Endothelial cell of umbilical vein (primary cell): ENCODE measurements around the gene ABCC4.

Experiments
- CTCF ChIP-seq, 2 donors: IDR thresholded peaks; 1 replicate in 1 of 2; 2 replicates in 1 of 2; pipeline ENCODE4 v1.5.1; 2011; ENCODE audit warnings: low read length in 2 of 2, mild to moderate bottlenecking in 2 of 2, moderate library complexity in 2 of 2, control low read depth in 1 of 2, inconsistent platforms in 1 of 2, low read depth in 1 of 2; ENCODE audit not compliant: insufficient read depth in 1 of 2; ENCODE audit errors: extremely low read depth in 1 of 2
- FOS ChIP-seq: IDR thresholded peaks from 2 replicates; pipeline ENCODE4 v1.6.1; 2011; ENCODE audit warnings: mild to moderate bottlenecking, low read length, moderate library complexity, borderline replicate concordance; ENCODE audit not compliant: insufficient read depth
- GATA2 ChIP-seq: IDR thresholded peaks from 2 replicates; pipeline ENCODE4 v1.7.0; 2011; ENCODE audit warnings: low read depth, mild to moderate bottlenecking, moderate library complexity, mixed read lengths, low read length; ENCODE audit not compliant: insufficient read length, insufficient read depth
- MAX ChIP-seq: IDR thresholded peaks from 2 replicates; pipeline ENCODE4 v1.6.1; 2011; ENCODE audit not compliant: insufficient read depth, insufficient read length
- POLR2A ChIP-seq: IDR thresholded peaks from 2 replicates; pipeline ENCODE4 v1.6.1; 2012; ENCODE audit warnings: low read depth, mild to moderate bottlenecking, control low read depth, low read length

GRCh38 chr13:95083758-95084157 is 217.5 kb downstream of the ABCC4 start:
- TF ChIP-seq CTCF (IDR thresholded peaks at IDR 0.05; ENCODE audit: extremely low read depth in 1 of 2, insufficient read depth in 1 of 2, low read depth in 1 of 2, low read length in 2 of 2) (no peak), POLR2A (no peak), GATA2 (peak; percentile 84), MAX (no peak), FOS (peak; percentile 99)
